Activated CD8-positive, alpha-beta T cell treated with anti-CD3 and anti-CD28 coated beads for 36 hours (primary cell): ENCODE data around the gene PDLIM1. TPM values are rescaled to one million over a fixed set of nuclear protein-coding genes. Genes with fewer than 3 reads are reported as not detected.

Experiments used
- ATAC-seq: fragments of 200-7000 bp; cut with Tn5 transposase; one replicate; pipeline ENCODE4 v1.10.0; 2021; ENCODE audit warnings: mild to moderate bottlenecking, moderate library complexity
- CTCF ChIA-PET: fragments of 350-600 bp; sonication (Branson Sonifier 250); formaldehyde crosslinking; loops from one replicate; lab custom pipeline; 2021; ENCODE audit warnings: antibody characterized with exemption; lab: Charles Lee
- POLR2A ChIA-PET: fragments of 350-600 bp; sonication (Branson Sonifier 250); formaldehyde crosslinking; loops from one replicate; lab custom pipeline; 2021; ENCODE audit warnings: antibody characterized with exemption; lab: Charles Lee
- DNase-seq: peaks from one replicate; pipeline ENCODE4 v3.0.0-alpha.2; 2020
- H3K27ac Mint-ChIP-seq: one replicate; pipeline ENCODE4 v1.8.0; 2021; ENCODE audit warnings: mild to moderate bottlenecking, mixed read lengths
- H3K27me3 Mint-ChIP-seq: one replicate; pipeline ENCODE4 v1.8.0; 2021; ENCODE audit warnings: mixed read lengths
- H3K36me3 Mint-ChIP-seq: one replicate; pipeline ENCODE4 v1.8.0; 2021; ENCODE audit warnings: low read depth, mixed read lengths
- H3K4me1 Mint-ChIP-seq: one replicate; pipeline ENCODE4 v1.8.0; 2021; ENCODE audit warnings: low read depth, mixed read lengths
- H3K4me3 Mint-ChIP-seq: one replicate; pipeline ENCODE4 v1.8.0; 2021; ENCODE audit warnings: mild to moderate bottlenecking, moderate library complexity, mixed read lengths
- H3K9me3 Mint-ChIP-seq: one replicate; pipeline ENCODE4 v1.8.0; 2021; ENCODE audit warnings: mixed read lengths
- intact Hi-C: fragments of 100-400 bp; cut with micrococcal nuclease; formaldehyde crosslinking; loops from one replicate; pipeline ENCODE4 v1.10.0; 2022
- total RNA-seq, 2 experiments: library from RNA; stranded (reverse); gene quantifications; one replicate each; pipeline ENCODE4 v1.2.3, GENCODE V29; 2021
- TF ChIP-seq, protein P1 (sequence below): fragments of 200-600 bp; IDR thresholded peaks from one replicate; pipeline ENCODE4 v1.8.0; 2022; ENCODE audit warnings: antibody characterized with exemption, mild to moderate bottlenecking

PDLIM1 gene
- total RNA-seq, 2 experiments from 2014 or later = 0.74 to 1.1 TPM

DNA sequence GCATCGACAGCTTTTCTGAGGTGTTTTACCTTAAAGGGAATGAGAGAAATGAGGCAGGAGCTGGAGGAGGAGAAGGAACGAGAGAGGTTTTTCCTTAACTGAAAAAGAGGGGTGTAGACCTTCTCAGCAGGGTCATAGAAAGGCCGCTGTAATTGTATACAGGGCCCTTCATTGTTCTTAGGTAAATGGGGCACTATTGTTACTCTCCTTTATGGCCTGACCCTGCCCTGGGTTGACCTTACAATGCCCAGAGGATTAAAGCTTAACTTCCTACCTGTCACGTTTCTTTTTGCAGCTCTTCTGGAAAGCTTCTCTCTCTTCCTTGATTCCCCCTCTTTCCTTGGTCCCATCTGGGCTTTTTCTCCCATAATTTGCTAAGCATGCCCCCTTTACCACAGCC lies 13.7 kb upstream of the PDLIM1 start:
- intact Hi-C loops = no loop called here
- TF ChIP-seq, protein P1, sequence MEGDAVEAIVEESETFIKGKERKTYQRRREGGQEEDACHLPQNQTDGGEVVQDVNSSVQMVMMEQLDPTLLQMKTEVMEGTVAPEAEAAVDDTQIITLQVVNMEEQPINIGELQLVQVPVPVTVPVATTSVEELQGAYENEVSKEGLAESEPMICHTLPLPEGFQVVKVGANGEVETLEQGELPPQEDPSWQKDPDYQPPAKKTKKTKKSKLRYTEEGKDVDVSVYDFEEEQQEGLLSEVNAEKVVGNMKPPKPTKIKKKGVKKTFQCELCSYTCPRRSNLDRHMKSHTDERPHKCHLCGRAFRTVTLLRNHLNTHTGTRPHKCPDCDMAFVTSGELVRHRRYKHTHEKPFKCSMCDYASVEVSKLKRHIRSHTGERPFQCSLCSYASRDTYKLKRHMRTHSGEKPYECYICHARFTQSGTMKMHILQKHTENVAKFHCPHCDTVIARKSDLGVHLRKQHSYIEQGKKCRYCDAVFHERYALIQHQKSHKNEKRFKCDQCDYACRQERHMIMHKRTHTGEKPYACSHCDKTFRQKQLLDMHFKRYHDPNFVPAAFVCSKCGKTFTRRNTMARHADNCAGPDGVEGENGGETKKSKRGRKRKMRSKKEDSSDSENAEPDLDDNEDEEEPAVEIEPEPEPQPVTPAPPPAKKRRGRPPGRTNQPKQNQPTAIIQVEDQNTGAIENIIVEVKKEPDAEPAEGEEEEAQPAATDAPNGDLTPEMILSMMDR = no peak
- POLR2A ChIA-PET = no interaction called here
- Mint-ChIP-seq H3K27me3 (no peaks in the 10 kb centered on the region), H3K4me1 (no peaks in the 10 kb centered on the region), H3K9me3 (no peaks in the 10 kb centered on the region), H3K4me3 (no peak overlapping the region), H3K27ac (no peak overlapping the region), H3K36me3 (no peaks in the 10 kb centered on the region)
- ATAC-seq (no peak), DNase-seq (no peak)
- CTCF ChIA-PET = no interaction called here

DNA sequence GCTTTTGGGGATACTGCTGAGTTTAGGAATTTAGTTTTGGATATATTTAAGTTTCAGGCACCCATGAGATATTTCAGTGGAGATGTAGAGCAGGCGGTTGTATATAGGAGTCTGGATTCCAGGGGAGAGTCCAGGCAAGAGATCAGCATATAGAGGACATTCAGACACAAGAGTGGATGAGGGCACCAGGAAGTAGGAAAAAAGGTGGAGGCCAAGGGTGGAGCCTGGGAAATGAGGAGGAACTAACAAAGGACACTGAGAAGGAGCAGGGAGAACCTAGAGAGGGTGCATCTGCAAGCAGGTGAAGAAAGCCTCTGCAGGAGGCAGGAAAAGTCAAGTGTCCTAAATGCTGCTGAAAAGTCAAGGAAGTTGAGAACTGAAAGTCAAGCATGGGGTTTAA lies 13.1 kb upstream of the PDLIM1 start:
- ATAC-seq (no peak), DNase-seq (no peak)
- ChIA-PET CTCF (interaction anchor here (1.2 kb wide), 1 partner anchor 58 kb away, joined by 3 read pairs; no protein-coding TSS in a partner anchor), POLR2A (no interaction called here)
- TF ChIP-seq, protein P1 = no peak
- no peaks in the 10 kb centered on the region for H3K4me1 Mint-ChIP-seq
- no peaks in the 10 kb centered on the region for H3K36me3 Mint-ChIP-seq
- H3K4me3 Mint-ChIP-seq = no peak overlapping the region
- intact Hi-C loops = no loop called here
- H3K27ac Mint-ChIP-seq = no peak overlapping the region
- H3K27me3 Mint-ChIP-seq = no peaks in the 10 kb centered on the region
- H3K9me3 Mint-ChIP-seq = no peaks in the 10 kb centered on the region

DNA sequence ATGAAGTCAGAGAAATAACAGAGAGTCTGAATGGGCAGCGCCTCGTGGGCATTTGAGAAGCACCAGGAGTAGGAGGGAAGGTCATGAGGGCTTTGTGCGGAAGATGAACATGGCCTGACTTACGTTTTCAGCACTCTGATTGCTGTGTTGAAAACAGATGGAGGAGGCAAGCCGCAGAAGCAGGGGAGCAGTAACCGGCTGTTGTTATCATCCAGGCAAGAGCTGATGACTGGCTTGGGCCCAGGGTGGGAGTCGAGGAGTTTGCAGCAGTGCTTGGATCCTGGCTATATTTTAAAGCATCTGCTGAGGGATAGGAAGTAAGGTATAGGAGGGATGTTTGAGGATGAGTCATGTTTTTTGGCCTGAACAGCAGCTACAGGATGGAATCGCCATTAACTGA lies 12.7 kb upstream of the PDLIM1 start:
- H3K27me3 Mint-ChIP-seq = no peaks in the 10 kb centered on the region
- H3K4me1 Mint-ChIP-seq = no peaks in the 10 kb centered on the region
- POLR2A ChIA-PET = no interaction called here
- no peaks in the 10 kb centered on the region for H3K9me3 Mint-ChIP-seq
- ATAC-seq (no peak), DNase-seq (no peak)
- CTCF ChIA-PET = interaction anchor here (1.2 kb wide), 1 partner anchor 57 kb away, joined by 3 read pairs; no protein-coding TSS in a partner anchor
- TF ChIP-seq, protein P1 = no peak
- intact Hi-C loops = no loop called here
- H3K4me3 Mint-ChIP-seq = no peak overlapping the region
- H3K36me3 Mint-ChIP-seq = no peaks in the 10 kb centered on the region
- H3K27ac Mint-ChIP-seq = no peak overlapping the region

DNA sequence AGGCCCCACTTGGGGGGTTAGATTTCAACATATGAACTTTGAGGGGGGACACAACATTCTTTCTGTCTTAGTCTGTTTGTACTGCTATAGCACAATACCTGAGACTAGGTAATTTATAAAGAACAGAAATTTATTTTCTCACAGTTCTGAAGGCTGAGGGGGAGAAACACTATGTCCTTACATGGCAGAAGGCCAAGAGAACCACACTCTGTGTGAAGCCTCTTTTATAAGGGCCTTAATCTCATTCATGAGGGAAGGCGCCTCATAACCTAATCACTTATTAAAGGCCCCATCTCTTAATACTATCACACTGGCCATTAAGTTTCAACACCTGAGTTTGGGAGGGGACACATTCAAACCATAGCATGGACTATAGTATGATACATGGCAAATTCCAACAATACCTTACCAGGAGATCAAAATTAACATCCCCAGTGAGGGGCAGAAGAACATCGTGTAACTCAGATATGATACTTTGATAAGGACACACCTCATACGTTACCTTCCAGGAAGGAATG lies 9.3 kb upstream of the PDLIM1 start:
- Mint-ChIP-seq H3K27ac (no peak overlapping the region), H3K4me1 (peaks cover 3% of the 10 kb centered on the region), H3K36me3 (no peaks in the 10 kb centered on the region), H3K4me3 (no peak overlapping the region), H3K9me3 (no peaks in the 10 kb centered on the region), H3K27me3 (peaks cover 4% of the 10 kb centered on the region)
- ATAC-seq (no peak), DNase-seq (no peak)
- intact Hi-C loops = no loop called here
- TF ChIP-seq, protein P1 = no peak
- CTCF ChIA-PET = no interaction called here
- POLR2A ChIA-PET = no interaction called here

DNA sequence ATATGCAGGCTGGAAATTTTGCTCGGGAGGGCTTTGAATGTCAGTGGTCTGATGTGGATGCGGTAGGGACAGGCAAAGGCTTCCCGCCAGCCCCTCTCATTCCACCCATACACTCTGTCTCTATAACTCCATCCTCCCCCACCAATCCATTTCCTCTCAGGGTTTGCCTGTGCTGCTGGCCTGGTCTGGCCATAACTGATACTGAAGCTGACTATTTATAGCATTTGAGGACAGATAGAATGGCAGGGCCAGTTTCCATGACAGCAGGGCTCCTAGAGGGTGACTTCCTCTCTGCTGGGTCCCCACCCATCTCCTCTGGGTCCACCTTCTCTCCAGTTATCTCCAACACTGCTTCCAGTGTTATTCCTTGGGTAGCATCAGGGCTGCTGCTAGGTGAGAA lies 6.6 kb upstream of the PDLIM1 start:
- H3K4me3 Mint-ChIP-seq = no peak overlapping the region
- POLR2A ChIA-PET = no interaction called here

More for the DNA sequence above, 6.6 kb upstream of the PDLIM1 start:
- Mint-ChIP-seq H3K27ac (no peak overlapping the region), H3K36me3 (no peaks in the 10 kb centered on the region), H3K9me3 (no peaks in the 10 kb centered on the region), H3K27me3 (peaks cover 21% of the 10 kb centered on the region), H3K4me1 (peaks cover 7% of the 10 kb centered on the region)
- intact Hi-C loops = no loop called here
- CTCF ChIA-PET = no interaction called here
- DNase-seq = no peak
- ATAC-seq = no peak
- TF ChIP-seq, protein P1 = no peak
